Astrocyte (in vitro differentiated cells and primary cell): ENCODE data around the gene CELF2. TPM values are rescaled to one million over a fixed set of nuclear protein-coding genes. Genes with fewer than 3 reads are reported as not detected.

Experiments used
- DNase-seq: peaks from one replicate; pipeline ENCODE4 v3.0.0-alpha.2; 2010; ENCODE audit warnings: low read depth
- FAIRE-seq: peaks from 2 replicates; lab custom pipeline; 2011; peaks lifted over from hg19 to GRCh38; lab: Jason Lieb, UNC
- H2AFZ ChIP-seq: 2 replicates; pipeline ENCODE4 v1.6.0; 2012; ENCODE audit warnings: low read depth, low read length, inconsistent platforms
- H3K27ac ChIP-seq: 2 replicates; pipeline ENCODE4 v1.5.1; 2011; ENCODE audit warnings: low read depth, low read length, inconsistent platforms
- H3K27me3 ChIP-seq: 2 replicates; pipeline ENCODE4 v1.6.0; 2011; ENCODE audit warnings: low read length, inconsistent platforms; ENCODE audit not compliant: insufficient read depth
- H3K36me3 ChIP-seq: 2 replicates; pipeline ENCODE4 v1.5.1; 2011; ENCODE audit warnings: low read length, inconsistent platforms; ENCODE audit not compliant: insufficient read depth
- H3K4me1 ChIP-seq: 2 replicates; pipeline ENCODE4 v1.5.1; 2011; ENCODE audit warnings: low read length, inconsistent platforms; ENCODE audit not compliant: insufficient read depth
- H3K4me2 ChIP-seq: 2 replicates; pipeline ENCODE4 v1.6.0; 2012; ENCODE audit warnings: low read length, inconsistent platforms
- H3K4me3 ChIP-seq: 2 replicates; pipeline ENCODE4 v1.5.1; 2011; ENCODE audit warnings: low read depth, mild to moderate bottlenecking, low read length, inconsistent platforms; ENCODE audit not compliant: insufficient read depth
- H3K79me2 ChIP-seq: 2 replicates; pipeline ENCODE4 v1.6.0; 2012; ENCODE audit warnings: mild to moderate bottlenecking, low read length, inconsistent platforms; ENCODE audit not compliant: insufficient read depth
- H3K9ac ChIP-seq: 2 replicates; pipeline ENCODE4 v1.6.0; 2012; ENCODE audit warnings: mild to moderate bottlenecking, low read length, inconsistent platforms
- H3K9me3 ChIP-seq: 2 replicates; pipeline ENCODE4 v1.5.1; 2012; ENCODE audit warnings: low read depth, mild to moderate bottlenecking, low read length, inconsistent platforms; ENCODE audit not compliant: insufficient read depth
- H4K20me1 ChIP-seq: 2 replicates; pipeline ENCODE4 v1.6.0; 2012; ENCODE audit warnings: low read length, inconsistent platforms; ENCODE audit not compliant: insufficient read depth
- H3K27ac Mint-ChIP-seq: one replicate; pipeline ENCODE4 v1.8.0; 2021; ENCODE audit warnings: mild to moderate bottlenecking, mixed read lengths; ENCODE audit not compliant: unreplicated experiment
- H3K27me3 Mint-ChIP-seq: one replicate; pipeline ENCODE4 v1.8.0; 2021; ENCODE audit warnings: low read depth, mixed read lengths; ENCODE audit not compliant: unreplicated experiment
- H3K36me3 Mint-ChIP-seq: one replicate; pipeline ENCODE4 v1.8.0; 2021; ENCODE audit warnings: low read depth, mixed read lengths; ENCODE audit not compliant: unreplicated experiment
- H3K4me1 Mint-ChIP-seq: one replicate; pipeline ENCODE4 v1.8.0; 2021; ENCODE audit warnings: low read depth, mixed read lengths; ENCODE audit not compliant: unreplicated experiment
- H3K4me3 Mint-ChIP-seq: one replicate; pipeline ENCODE4 v1.8.0; 2021; ENCODE audit warnings: mild to moderate bottlenecking, moderate library complexity, mixed read lengths; ENCODE audit not compliant: unreplicated experiment
- H3K9me3 Mint-ChIP-seq: one replicate; pipeline ENCODE4 v1.8.0; 2021; ENCODE audit warnings: mild to moderate bottlenecking, mixed read lengths; ENCODE audit not compliant: unreplicated experiment
- CTCF ChIP-seq: IDR thresholded peaks from 2 replicates; pipeline ENCODE4 v1.5.1; 2011; ENCODE audit warnings: low read depth, mild to moderate bottlenecking, inconsistent platforms, low read length, moderate library complexity; ENCODE audit not compliant: insufficient read depth
- EZH2 ChIP-seq: IDR thresholded peaks from 2 replicates; pipeline ENCODE4 v1.6.1; 2012; ENCODE audit warnings: mild to moderate bottlenecking, low read length, inconsistent platforms; ENCODE audit not compliant: insufficient read depth
- total RNA-seq: library from RNA; stranded (reverse); gene quantifications from 2 replicates; pipeline ENCODE4 v1.2.1, GENCODE V29; 2021

Gene CELF2
- total RNA-seq, 1 donor from 2014 or later: 76.1 TPM

DNA sequence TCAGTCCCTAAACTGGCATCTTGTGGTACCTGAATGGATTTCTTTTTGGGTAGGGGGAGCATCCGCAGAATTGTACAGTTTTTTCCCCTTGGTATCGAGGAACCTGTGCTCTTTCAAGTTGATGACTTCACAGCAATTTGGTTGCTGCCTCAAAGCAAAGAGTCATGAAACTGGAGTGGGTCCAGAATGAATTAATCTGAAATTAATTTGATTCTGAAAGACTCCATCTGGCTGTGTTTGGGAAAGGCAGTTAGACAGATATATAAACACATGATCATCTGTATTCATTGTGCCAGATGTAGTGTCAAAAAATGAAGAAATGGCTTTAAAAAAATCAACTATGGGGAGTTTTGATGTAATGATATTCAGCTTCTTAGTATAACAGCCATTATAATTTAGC, 136.1 kb downstream of the CELF2 start:
- peaks cover under 1% of the 10 kb centered on the region for H4K20me1 ChIP-seq
- H3K4me1 ChIP-seq: no peaks in the 10 kb centered on the region
- Mint-ChIP-seq H3K27me3 (no peaks in the 10 kb centered on the region), H3K4me3 (no peak overlapping the region), H3K27ac (no peak overlapping the region), H3K36me3 (no peaks in the 10 kb centered on the region), H3K4me1 (peaks cover 33% of the 10 kb centered on the region), H3K9me3 (no peaks in the 10 kb centered on the region)
- H3K9me3 ChIP-seq: no peaks in the 10 kb centered on the region
- no peak overlapping the region for H3K4me3 ChIP-seq
- FAIRE-seq (no peak), DNase-seq (no peak)
- H3K27me3 ChIP-seq: peaks cover 3% of the 10 kb centered on the region
- no peak overlapping the region for H2AFZ ChIP-seq
- H3K27ac ChIP-seq: no peak overlapping the region
- H3K9ac ChIP-seq: no peak overlapping the region
- no peaks in the 10 kb centered on the region for H3K79me2 ChIP-seq
- TF ChIP-seq CTCF (no peak), EZH2 (no peak)
- H3K36me3 ChIP-seq: no peaks in the 10 kb centered on the region
- no peak overlapping the region for H3K4me2 ChIP-seq

DNA sequence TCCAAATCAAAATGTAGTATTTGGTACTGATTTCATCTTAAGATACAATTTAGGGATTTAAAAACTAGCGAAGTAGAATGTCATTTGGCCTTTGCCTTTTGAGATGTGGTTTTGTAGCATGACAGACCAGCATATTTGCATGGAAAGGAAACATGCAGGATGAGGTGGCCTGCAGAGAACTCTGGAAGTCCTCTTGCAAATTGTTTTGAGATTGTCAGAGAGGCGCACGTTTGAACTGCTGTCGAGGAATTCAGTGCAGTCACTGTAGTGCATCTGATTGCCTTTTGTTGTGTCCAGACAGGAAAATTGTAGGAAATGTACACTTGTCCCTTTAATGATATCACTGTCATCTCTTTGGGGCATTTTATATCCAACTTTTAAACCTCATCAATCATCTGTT, 136.7 kb downstream of the CELF2 start:
- no peaks in the 10 kb centered on the region for H3K9me3 ChIP-seq
- DNase-seq (no peak), FAIRE-seq (no peak)
- H3K27me3 ChIP-seq: peaks cover 3% of the 10 kb centered on the region
- no peak overlapping the region for H3K27ac ChIP-seq
- no peaks in the 10 kb centered on the region for H3K4me1 ChIP-seq
- H4K20me1 ChIP-seq: no peaks in the 10 kb centered on the region
- Mint-ChIP-seq H3K4me1 (peaks cover 32% of the 10 kb centered on the region), H3K4me3 (no peak overlapping the region), H3K27me3 (no peaks in the 10 kb centered on the region), H3K9me3 (no peaks in the 10 kb centered on the region), H3K36me3 (no peaks in the 10 kb centered on the region), H3K27ac (peak overlapping the region; percentile 64)
- no peak overlapping the region for H3K4me3 ChIP-seq
- H3K4me2 ChIP-seq: peak overlapping the region; percentile 20
- H3K79me2 ChIP-seq: no peaks in the 10 kb centered on the region
- H2AFZ ChIP-seq: no peak overlapping the region
- H3K36me3 ChIP-seq: no peaks in the 10 kb centered on the region
- no peak for TF ChIP-seq EZH2
- TF ChIP-seq CTCF: no peak
- no peak overlapping the region for H3K9ac ChIP-seq

DNA sequence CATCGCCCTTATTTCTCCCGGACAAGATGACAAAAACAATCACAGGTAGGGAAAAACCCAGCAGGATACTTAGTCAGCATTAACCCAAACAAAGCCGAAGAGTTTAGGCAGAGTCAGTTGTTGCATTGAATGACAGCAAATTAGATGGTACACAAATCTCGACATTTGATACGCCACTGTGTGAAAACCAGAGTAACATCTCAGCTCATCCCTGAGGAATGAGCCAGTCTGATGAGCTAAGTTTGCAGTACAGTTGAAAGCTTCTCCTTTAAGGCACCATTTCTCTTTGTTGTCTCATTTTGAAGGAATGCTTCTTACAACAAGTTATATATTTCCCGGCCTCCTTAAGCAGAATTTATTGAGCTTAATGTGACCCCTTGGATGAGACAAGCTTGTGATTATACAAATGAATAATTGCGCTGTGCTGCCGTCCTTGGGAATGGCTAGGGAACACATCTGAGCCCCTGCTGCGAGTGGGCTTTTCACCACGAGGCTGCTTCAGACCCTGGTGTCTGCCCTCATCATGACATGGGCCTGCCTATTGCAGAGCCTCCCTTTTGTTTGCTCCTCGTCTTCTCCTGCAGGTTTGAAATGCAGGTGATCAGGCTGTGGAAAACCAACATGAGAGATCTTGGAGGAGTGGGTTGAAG, 137.3 kb downstream of the CELF2 start:
- Histone ChIP-seq H3K4me1 (no peaks in the 10 kb centered on the region), H3K9me3 (no peaks in the 10 kb centered on the region), H3K27me3 (peaks cover 3% of the 10 kb centered on the region), H3K79me2 (no peaks in the 10 kb centered on the region), H3K4me3 (no peak overlapping the region), H3K27ac (no peak overlapping the region), H2AFZ (peak overlapping the region; percentile 19), H3K36me3 (no peaks in the 10 kb centered on the region), H3K4me2 (peak overlapping the region; percentile 20), H4K20me1 (no peaks in the 10 kb centered on the region), H3K9ac (no peak overlapping the region)
- no peak for TF ChIP-seq EZH2
- TF ChIP-seq CTCF: no peak
- DNase-seq: peak; percentile 16
- Mint-ChIP-seq H3K9me3 (no peaks in the 10 kb centered on the region), H3K27ac (peak overlapping the region; percentile 64), H3K4me3 (no peak overlapping the region), H3K4me1 (peaks cover 27% of the 10 kb centered on the region), H3K36me3 (peaks cover 2% of the 10 kb centered on the region), H3K27me3 (no peaks in the 10 kb centered on the region)
- FAIRE-seq: no peak
